Measurements from ENCODE around the gene ZNF329. TPM values are rescaled to one million over a fixed set of nuclear protein-coding genes. Genes with fewer than 3 reads are reported as not detected.

The ZNF329 gene
- total RNA-seq, 2 experiments from 2014 or later = 7.0 to 7.9 TPM

DNA sequence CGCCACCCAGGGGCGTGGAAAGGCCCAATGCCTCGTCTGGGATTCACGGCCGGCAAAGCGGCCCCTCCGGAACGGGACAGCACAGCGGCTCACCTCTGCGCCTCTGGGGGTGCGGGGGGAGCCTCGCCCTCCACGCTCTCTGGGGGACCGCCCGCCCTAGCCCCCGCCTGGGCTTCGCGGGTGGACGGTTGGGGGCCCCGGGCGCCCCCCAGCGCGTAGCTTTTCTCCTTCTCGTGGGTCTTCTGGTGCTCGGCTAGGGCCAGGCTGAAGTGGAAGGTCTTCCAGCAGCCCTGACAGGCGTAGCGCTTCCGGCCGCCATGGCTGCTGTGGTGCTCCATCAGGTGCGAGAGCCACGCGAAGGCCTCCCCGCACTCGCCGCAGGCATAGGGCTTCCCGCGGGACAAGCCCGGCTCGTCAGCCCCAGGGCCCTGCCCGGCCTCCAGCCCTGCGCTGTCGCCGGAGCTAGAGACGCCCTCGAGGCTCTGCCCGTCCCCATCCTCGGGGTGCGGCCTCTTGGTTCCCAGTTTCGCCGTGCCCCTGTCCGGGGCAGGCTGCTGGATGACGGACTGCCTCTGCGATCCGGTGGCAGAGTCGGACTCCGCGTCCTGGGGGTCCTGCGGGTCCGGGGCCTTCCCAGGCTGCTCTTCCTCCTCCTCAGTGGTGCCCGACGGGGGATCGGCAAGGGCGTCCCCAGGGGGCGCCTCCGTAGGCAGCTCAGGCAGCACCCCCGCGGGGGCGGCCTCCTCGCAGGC lies 65.8 kb downstream of the ZNF329 start:
- ChIA-PET POLR2A (no interaction called here), CTCF (no interaction called here)

DNA sequence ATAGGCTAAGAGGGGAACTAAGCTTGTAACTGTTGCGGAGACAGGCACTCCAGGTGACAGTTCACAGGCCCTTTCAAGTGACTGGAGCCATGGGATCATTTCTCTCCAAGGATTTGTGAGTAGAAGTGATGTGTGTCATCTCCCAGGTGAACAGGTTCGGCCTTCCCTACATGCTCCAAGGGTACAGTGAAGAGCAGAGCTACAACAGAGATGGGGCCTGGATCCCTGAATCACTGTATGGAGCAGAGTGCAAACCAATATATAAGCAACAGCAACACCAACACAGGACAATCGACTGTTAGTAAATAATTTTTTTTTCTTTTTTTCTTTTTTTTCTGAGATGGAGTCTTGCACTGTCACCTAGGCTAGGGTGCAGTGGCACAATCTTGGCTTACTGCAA lies 67.6 kb downstream of the ZNF329 start:
- ChIA-PET CTCF (no interaction called here), POLR2A (no interaction called here)

- POLR2A ChIA-PET = interaction anchor here (0.5 kb wide), 1 partner anchor 187 kb away, joined by 3 read pairs; no protein-coding TSS in a partner anchor
- CTCF ChIA-PET = no interaction called here
These were observed 70.8 kb downstream of the ZNF329 start for GRCh38 chr19:58079792-58080191.

Other genes with a start within 250 kb of the ZNF329 start
- gene ZNF417, start 234.2 kb downstream of the ZNF329 start, total RNA-seq = 10 to 100 TPM; 15.0 to 15.3 TPM
- 1 to 10 TPM; 4.4 to 4.7 TPM for gene ZNF418, start 215.4 kb downstream of the ZNF329 start, total RNA-seq
- gene ZNF256, start 203.1 kb downstream of the ZNF329 start, total RNA-seq = 1 to 10 TPM; 6.2 to 7.5 TPM
- gene C19orf18, start 176.3 kb downstream of the ZNF329 start, total RNA-seq = not detected
- gene ZNF606, start 148.0 kb downstream of the ZNF329 start, total RNA-seq = 1 to 10 TPM; 6.3 to 6.6 TPM
- not detected for gene ZSCAN1, start 116.8 kb downstream of the ZNF329 start, total RNA-seq
- gene ZNF135, start 91.5 kb downstream of the ZNF329 start, total RNA-seq = under 1 TPM; 0.71 to 0.78 TPM
- 10 to 100 TPM; 19.0 to 25.6 TPM for gene ZSCAN18, start 52.6 kb downstream of the ZNF329 start, total RNA-seq
- 10 to 100 TPM; 22.6 to 23.1 TPM for gene ZNF274, start 32.3 kb upstream of the ZNF329 start, total RNA-seq
- 10 to 100 TPM; 52.1 to 53.6 TPM for gene ZNF544, start 78.1 kb upstream of the ZNF329 start, total RNA-seq
- 1 to 10 TPM; 4.4 to 4.5 TPM for gene ZNF8, start 128.2 kb upstream of the ZNF329 start, total RNA-seq
- gene ERVK3-1, start 154.6 kb upstream of the ZNF329 start, total RNA-seq = 10 to 100 TPM; 96.2 to 96.4 TPM
- 1 to 10 TPM; 4.4 to 5.3 TPM for gene ZSCAN22, start 176.2 kb upstream of the ZNF329 start, total RNA-seq
- 10 to 100 TPM; 16.7 to 18.1 TPM for gene A1BG, start 202.7 kb upstream of the ZNF329 start, total RNA-seq
- 1 to 10 TPM; 1.5 to 1.7 TPM for gene ZNF497, start 212.0 kb upstream of the ZNF329 start, total RNA-seq
- gene ZNF837, start 230.2 kb upstream of the ZNF329 start, total RNA-seq = 1 to 10 TPM; 1.7 to 1.9 TPM
- gene RPS5, start 236.5 kb upstream of the ZNF329 start, total RNA-seq = 1,000 to 10,000 TPM; 1,581 to 1,598 TPM
- gene RNF225, start 244.9 kb upstream of the ZNF329 start, total RNA-seq = under 1 TPM; 0.80 to 0.99 TPM

Data from activated CD8-positive, alpha-beta memory T cell treated with anti-CD3 and anti-CD28 coated beads for 36 hours (primary cell).